ENCODE results near the gene KRTAP9-6.

DNA sequence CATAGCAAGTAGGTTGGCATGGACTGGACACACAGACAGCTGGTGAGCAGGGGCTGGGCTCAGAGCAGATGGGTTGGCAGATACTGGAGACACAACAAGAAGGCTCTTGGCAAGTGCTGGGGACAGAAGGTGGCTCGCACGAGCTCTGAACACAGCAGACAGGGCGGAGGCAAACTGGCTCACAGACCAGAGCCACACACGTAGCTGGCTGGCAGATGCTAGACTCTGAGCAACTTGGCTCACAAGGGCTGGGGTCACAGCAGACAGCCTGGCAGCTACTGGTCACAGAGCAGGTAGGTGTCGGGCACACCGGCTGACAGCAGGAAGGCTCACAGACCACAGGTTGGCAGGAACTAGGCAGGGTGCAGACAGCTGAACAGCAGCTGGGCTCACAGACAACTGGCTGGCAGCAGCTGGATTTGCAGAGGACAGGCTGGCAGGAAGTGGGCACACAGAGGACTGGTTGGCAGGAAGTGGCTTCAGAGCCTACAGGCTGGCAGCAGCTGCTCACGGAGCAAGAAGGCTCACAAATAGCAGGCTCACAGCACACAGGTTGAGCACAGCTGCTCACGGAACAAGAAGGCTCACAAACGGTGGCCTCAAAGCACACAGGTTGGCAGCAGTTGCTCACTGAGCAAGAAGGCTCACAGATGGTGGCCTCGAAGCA is 43.2 kb downstream of the KRTAP9-6 start:
- no peak for TF ChIP-seq POLR2A (IDR thresholded peaks at IDR 0.05)
- TF ChIP-seq, protein P1, sequence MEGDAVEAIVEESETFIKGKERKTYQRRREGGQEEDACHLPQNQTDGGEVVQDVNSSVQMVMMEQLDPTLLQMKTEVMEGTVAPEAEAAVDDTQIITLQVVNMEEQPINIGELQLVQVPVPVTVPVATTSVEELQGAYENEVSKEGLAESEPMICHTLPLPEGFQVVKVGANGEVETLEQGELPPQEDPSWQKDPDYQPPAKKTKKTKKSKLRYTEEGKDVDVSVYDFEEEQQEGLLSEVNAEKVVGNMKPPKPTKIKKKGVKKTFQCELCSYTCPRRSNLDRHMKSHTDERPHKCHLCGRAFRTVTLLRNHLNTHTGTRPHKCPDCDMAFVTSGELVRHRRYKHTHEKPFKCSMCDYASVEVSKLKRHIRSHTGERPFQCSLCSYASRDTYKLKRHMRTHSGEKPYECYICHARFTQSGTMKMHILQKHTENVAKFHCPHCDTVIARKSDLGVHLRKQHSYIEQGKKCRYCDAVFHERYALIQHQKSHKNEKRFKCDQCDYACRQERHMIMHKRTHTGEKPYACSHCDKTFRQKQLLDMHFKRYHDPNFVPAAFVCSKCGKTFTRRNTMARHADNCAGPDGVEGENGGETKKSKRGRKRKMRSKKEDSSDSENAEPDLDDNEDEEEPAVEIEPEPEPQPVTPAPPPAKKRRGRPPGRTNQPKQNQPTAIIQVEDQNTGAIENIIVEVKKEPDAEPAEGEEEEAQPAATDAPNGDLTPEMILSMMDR (IDR thresholded peaks at IDR 0.05): no peak

Measured in uterus (tissue), 2 donors.